ENCODE data around the gene DACH1.
"Not testable (repeated sequence)": the region's sequence is repeated elsewhere in the genome, so short reads cannot be mapped to it uniquely, and the experiment has no call there.

DACH1 gene

DNA sequence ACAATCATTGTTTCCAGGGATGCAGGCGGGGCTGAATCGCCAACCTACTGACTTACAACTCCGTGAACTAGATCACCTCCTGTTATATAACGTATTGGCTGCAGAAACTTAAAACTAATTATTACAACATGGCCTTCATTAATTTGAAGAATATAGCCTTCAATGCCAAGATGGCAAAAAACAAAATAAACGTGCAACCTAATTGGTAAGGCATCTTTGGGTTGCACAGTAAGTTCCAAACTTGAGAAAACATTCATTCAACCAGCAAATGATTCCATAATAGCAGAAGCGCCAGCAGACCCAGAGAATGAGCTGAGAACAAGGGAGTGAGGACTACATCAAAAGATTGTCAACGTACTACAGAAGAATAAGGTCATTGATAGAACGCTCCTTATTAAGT is 39.8 kb downstream of the DACH1 start:
- no peak for DNase-seq

DNA sequence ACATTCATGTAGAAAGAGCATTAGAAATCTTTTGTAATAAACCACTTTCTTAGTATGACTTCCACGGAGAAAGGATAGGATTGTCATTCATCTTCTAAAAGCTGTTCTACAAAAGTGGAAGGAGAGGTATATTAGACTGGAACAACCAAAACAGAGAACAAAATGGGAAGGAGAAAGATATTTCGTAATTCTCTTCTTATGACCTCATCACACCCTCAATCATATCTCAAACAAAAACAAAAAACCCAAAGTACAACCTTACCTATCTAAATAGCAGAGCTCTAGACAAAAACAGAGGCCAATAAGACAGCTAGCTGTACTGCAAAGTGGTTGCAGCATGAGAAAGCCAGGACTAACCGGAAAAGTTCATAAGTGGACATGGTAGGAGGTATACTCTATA is 46.3 kb downstream of the DACH1 start:
- no peak for DNase-seq

DNA sequence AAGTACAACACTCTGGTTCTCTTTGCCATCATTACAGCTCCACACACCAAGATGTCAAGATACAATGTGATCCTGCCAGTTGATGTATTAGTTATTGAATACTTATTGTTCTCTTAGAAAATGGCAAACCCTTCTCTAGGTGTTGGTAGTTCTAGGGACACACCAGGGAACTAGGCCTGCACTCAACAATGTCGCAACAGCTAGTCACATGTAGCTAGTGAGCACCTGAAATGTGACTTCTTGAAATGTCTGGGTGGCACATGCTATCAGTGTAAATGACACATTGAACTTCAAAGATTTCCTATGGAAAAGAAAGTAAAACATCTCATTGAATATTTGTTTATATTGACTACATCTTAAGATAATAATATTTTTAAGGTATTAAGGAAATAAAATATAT is 49.7 kb downstream of the DACH1 start:
- DNase-seq: no peak

- DNase-seq: no peak
These were observed 52.1 kb downstream of the DACH1 start for GRCh38 chr13:71814806-71815360.

DNA sequence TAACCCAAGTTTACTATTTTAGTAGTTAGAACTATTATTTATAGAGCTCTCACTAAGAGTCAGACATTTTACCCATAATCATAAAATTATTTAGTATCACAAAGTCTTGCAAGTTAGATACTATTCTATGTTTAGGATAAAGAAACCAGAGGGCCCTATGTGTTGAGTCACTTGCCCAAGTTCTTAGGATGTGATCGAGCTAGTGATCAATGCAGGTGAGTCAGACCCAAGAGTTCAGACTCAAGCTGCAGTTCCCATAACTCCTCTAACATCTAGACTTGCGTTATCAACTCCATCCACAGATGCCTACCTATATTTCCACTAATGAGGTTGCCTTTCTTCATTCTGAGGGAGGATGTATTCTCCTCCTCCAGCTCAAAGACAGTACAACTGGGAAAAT is 53.8 kb downstream of the DACH1 start:
- no peak for DNase-seq

GRCh38 chr13:71811344-71811743 is 55.7 kb downstream of the DACH1 start:
- DNase-seq: no peak

DNA sequence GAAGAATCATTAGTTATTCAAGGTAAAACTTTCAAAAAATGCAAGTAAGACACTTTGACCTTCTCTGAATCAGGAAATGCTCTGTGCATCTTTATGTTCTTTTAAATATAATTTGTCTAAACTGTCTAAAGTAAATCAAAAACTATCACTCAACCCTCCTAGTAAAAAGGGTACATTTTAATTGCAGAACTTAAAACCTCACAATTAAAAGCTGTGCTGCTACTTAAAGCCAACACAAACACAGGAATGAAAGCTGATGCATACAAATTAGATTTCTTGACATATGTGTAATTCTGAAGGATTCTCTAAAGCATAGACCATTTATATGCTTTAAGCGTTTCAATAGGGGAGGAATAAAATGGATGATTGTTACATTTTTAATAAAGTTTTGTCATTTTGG is 58.3 kb downstream of the DACH1 start:
- DNase-seq: no peak

DNA sequence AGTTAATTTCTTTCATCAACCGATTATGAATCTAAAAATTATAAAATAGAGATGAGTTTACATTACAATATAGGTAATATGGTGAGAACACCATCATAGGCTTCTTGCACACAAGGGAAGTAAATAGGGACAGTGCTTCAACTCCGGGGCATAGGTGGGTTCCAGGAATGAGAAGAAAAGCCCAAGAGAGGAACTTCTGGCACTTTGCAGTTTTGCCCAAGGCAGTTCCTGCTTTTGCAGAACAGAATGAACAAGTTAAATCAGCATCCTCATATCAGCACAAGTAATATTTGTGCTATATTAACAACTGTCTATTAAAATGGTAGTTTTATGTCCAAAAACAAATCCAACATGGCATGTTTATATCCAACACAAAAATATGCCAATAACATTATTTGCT is 60.1 kb downstream of the DACH1 start:
- DNase-seq: no peak

GRCh38 chr13:71803066-71803465 is 63.9 kb downstream of the DACH1 start:
- DNase-seq: no peak

- DNase-seq: no peak
These were observed 65.2 kb downstream of the DACH1 start for GRCh38 chr13:71801781-71802180.

DNA sequence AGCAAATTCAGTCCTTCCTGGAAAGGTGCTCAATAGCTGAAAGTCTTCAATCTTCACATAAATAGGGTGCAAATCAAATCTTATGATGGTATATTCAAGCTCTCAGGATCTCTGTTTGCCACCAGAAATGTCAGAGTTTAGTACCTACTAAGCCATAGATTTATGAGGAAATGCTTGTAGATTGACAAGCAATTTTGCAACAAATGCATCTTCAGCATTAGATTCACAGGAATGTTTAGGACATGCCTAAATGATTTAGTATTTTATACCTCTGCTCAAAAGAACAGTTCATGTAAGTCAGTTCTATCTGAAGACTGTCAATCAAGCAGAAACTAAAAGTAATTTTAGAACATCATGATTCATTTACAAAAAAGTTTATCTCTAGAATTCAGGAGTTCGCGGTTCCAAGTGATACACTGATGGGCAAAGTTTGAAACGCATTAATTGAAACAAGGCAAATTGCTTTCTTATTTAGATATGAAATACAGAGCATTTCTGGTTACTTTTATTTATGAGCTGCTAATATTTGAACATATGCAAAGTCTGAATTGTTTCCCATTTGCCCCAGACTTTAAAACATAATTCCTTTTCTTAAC is 65.7 kb downstream of the DACH1 start:
- DNase-seq: no peak

DNA sequence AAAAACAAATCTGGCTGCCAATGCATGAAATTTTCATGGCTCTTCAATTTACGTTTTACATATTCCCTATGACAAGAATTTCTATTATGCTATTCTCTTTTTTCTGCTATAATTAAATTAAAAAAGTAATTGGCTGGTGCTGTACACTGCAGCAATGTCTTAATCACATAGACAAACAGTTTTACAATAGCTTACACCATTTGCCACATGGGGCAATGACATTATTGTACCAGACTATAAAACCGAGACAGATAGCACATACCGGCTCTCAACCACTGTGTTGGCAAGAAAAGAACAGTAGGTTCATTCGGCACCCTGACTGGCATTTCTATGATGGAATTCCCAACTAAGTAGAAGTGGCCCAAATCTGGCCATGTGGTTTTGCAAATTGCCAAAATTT is 67.7 kb downstream of the DACH1 start:
- no peak for DNase-seq

GRCh38 chr13:71798707-71799106 is 68.3 kb downstream of the DACH1 start:
- no peak for DNase-seq

DNA sequence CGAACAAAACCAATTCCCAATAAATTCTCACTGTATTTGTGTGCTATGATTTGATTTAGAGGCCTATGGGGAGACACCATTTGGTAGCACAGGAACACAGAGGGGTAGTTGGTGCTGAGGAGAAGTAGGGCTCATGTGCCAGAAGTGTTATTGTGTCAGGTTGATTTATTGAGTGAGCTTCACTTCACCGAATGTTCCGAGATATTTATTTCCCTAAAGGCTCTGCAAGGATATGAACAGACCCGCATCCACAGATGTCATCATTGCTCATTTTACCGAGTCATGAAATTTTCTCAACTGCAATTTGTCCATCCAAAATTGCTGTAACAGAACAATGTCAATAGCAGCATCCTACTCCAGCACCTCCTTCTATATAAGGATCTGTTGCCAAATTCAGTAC is 69.5 kb downstream of the DACH1 start:
- no peak for DNase-seq

DNA sequence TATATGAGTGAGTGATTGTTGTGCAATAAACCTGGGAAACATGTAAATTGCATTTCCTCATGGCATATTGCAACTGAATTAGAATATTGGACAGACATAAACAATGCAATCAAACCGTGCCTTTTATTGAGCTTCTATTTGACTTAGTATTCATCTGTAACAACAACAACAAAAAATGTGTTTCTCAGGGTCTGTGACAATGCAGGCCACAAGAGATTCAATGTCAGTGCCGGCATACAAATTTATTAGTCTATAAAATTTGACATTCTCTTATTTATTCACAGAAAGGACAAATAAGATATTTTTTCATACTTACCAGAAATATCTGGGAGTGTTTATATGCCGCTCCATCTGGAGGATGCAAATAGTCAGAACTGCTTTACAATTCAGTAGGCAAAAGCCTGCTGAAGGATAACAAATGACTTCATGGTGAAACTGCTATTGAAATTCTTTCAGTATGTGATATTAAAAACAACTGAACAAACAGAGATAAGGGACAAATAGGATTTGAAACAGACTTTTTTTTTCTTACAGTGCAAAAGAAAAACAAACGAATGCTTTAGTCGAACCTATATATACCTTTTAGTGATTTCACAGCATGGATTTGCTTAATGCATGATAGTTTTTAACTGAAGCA is 77.2 kb downstream of the DACH1 start:
- no peak for DNase-seq

DNA sequence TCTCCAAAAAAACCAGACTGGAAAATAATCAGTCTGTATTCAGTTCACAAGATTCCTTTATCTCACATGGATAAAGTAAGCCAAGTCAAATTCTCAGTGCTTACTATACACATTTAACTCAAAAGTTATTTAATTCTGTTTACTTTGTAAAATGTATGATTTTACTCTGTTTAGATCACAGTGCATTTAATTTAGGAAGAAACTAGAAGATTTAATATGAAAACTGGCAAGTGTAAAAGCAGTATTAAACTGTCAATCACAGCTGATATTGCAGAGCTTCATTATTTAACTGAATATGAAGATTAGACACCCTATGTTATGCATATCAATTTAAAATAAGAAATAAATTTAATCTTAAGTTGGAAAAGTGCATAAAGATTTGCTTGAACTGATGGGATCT is 78.0 kb downstream of the DACH1 start:
- DNase-seq: no peak

- DNase-seq: no peak
These were observed 79.6 kb downstream of the DACH1 start for GRCh38 chr13:71787414-71787813.

DNA sequence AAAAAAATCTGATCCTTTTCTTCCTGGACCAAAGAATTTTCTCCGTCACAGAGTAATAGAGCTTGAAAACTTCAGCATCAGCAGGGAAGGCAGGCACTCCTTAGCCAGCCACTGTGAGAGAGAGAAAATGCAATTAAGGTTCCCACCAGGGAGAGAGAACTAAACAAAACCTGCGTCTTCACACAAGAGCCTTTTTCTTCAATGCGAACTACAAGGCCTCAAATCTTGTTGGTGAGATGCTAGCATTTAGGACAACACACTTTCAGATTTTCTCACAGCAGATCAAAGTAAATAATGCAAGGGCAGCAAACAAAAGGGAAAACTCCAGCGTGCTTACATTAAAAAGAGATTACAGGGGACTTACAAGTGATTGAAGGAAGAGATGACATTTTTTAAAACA is 80.1 kb downstream of the DACH1 start:
- DNase-seq: no peak

- DNase-seq: no peak
These were observed 81.6 kb downstream of the DACH1 start for GRCh38 chr13:71785361-71785760.

- no peak for DNase-seq
These were observed 86.5 kb downstream of the DACH1 start for GRCh38 chr13:71780546-71780945.

DNA sequence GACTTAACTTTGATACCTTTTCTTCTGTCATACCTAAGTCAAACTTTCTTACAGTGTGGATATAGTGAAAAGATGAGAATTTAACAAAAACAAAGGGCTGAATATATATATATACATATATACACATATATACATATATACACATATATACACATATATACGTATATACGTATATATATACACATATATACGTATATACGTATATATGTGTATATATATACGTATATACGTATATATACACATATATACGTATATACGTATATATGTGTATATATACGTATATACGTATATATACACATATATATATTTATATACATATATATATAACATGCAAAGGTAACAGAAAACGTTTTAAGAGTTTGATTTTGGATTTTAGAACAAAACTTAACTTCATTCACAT is 88.0 kb downstream of the DACH1 start:
- DNase-seq: not testable (repeated sequence)

GRCh38 chr13:71775966-71776365 is 91.0 kb downstream of the DACH1 start:
- no peak for DNase-seq

GRCh38 chr13:71774863-71775262 is 92.1 kb downstream of the DACH1 start:
- no peak for DNase-seq

- no peak for DNase-seq
These were observed 93.5 kb downstream of the DACH1 start for GRCh38 chr13:71773531-71773930.

DNA sequence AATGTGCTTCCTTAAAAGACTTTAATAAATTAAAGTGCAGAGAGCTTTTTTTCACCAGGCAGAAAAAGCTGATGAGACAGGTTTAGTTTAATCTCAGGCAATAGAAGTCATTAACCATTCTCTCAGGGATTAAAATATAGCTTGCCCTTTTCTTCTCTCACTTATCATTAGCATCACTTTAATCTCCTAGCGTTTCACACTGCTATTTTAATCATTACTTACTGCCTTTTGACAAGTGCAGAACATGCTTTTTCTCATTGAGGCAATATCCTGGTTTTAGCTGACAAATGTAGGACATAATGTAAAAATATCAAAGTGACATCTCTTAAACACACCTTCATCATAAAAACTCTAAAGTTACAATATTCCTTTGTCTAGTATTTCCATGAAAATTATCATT is 94.6 kb downstream of the DACH1 start:
- no peak for DNase-seq

Data from CD4-positive, alpha-beta T cell treated with Interferon alpha-2 for 1 hour (primary cell).